GM23338 (cell line): Measurements from ENCODE around the gene ATXN3.

Experiments
- CTCF ChIP-seq, 2 experiments: fragments of 200-600 bp in 1 of 2; sonication (generic) in 1 of 2; conservative IDR thresholded peaks; 2 replicates each; pipeline versions ENCODE4 v1.5.1 to v1.6.1; 2016 to 2017; ENCODE audit warnings: antibody characterized with exemption in 2 of 2, low read depth in 2 of 2, mild to moderate bottlenecking in 2 of 2, moderate library complexity in 1 of 2
- EZH2 ChIP-seq: fragments of 200-600 bp; sonication (generic); IDR thresholded peaks from one replicate; pipeline ENCODE4 v1.8.0; 2017; ENCODE audit warnings: antibody characterized with exemption, mild to moderate bottlenecking, low read depth; ENCODE audit not compliant: unreplicated experiment
- POLR2AphosphoS5 ChIP-seq: IDR thresholded peaks from 2 replicates; pipeline ENCODE4 v1.6.1; 2016; ENCODE audit warnings: antibody characterized with exemption, low read depth
- REST ChIP-seq: IDR thresholded peaks from one replicate; pipeline ENCODE4 v1.6.1; 2018; ENCODE audit warnings: antibody characterized with exemption; ENCODE audit not compliant: unreplicated experiment

GRCh38 chr14:92143309-92143708 lies 36.9 kb upstream of the ATXN3 start:
- TF ChIP-seq REST (no peak), EZH2 (no peak), CTCF (conservative IDR thresholded peaks at IDR 0.05; ENCODE audit: low read depth in 2 of 2) (no peak), POLR2AphosphoS5 (no peak)
